ENCODE measurements around the gene GJB5. TPM values are rescaled to one million over a fixed set of nuclear protein-coding genes. Genes with fewer than 3 reads are reported as not detected.

Gene GJB5
- total and polyA plus RNA-seq, 4 donors, result 0.17 to 1.6 (median 0.56) TPM

DNA sequence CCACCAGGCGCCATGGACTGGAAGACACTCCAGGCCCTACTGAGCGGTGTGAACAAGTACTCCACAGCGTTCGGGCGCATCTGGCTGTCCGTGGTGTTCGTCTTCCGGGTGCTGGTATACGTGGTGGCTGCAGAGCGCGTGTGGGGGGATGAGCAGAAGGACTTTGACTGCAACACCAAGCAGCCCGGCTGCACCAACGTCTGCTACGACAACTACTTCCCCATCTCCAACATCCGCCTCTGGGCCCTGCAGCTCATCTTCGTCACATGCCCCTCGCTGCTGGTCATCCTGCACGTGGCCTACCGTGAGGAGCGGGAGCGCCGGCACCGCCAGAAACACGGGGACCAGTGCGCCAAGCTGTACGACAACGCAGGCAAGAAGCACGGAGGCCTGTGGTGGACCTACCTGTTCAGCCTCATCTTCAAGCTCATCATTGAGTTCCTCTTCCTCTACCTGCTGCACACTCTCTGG, 29.9 kb downstream of the GJB5 start:
- 86 to 89% methylated on average over 25 to 28 of the region's 28 CpGs for WGBS, 2 donors
- Histone ChIP-seq H3K9me3 (ENCODE audit: control insufficient read depth in 4 of 4, insufficient read depth in 3 of 4, low read length in 3 of 4) (no peaks in the 10 kb centered on the region), H3K9ac (ENCODE audit: insufficient read depth in 1 of 2, low read length in 2 of 2) (no peak overlapping the region), H3K4me1 (ENCODE audit: control insufficient read depth in 5 of 5, insufficient read depth in 5 of 5, low read length in 5 of 5) (peaks cover 0 to 12% (median 0%) of the 10 kb centered on the region in 5 donors), H3K27me3 (ENCODE audit: control insufficient read depth in 3 of 3, insufficient read depth in 3 of 3, low read length in 2 of 3) (peaks cover 0 to 29% (median 23%) of the 10 kb centered on the region in 3 donors), H3K27ac (ENCODE audit: low read depth in 1 of 2, low read length in 1 of 2) (no peak overlapping the region), H3K36me3 (ENCODE audit: control insufficient read depth in 4 of 4, insufficient read depth in 4 of 4, low read length in 4 of 4) (no peaks in the 10 kb centered on the region), H3K4me3 (no peak overlapping the region)
- ATAC-seq (ENCODE audit: insufficient read depth, low FRiP score) (no peak), DNase-seq (no peak)
- TF ChIP-seq CTCF (IDR thresholded peaks at IDR 0.05; ENCODE audit: control extremely low read depth, extremely low read depth), result no peak

DNA sequence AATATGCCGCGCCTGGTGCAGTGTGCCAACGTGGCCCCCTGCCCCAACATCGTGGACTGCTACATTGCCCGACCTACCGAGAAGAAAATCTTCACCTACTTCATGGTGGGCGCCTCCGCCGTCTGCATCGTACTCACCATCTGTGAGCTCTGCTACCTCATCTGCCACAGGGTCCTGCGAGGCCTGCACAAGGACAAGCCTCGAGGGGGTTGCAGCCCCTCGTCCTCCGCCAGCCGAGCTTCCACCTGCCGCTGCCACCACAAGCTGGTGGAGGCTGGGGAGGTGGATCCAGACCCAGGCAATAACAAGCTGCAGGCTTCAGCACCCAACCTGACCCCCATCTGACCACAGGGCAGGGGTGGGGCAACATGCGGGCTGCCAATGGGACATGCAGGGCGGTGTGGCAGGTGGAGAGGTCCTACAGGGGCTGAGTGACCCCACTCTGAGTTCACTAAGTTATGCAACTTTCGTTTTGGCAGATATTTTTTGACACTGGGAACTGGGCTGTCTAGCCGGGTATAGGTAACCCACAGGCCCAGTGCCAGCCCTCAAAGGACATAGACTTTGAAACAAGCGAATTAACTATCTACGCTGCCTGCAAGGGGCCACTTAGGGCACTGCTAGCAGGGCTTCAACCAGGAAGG, 30.5 kb downstream of the GJB5 start:
- Histone ChIP-seq H3K27me3 (ENCODE audit: control insufficient read depth in 3 of 3, insufficient read depth in 3 of 3, low read length in 2 of 3) (peaks cover 0 to 24% (median 17%) of the 10 kb centered on the region in 3 donors), H3K27ac (ENCODE audit: low read depth in 1 of 2, low read length in 1 of 2) (no peak overlapping the region), H3K9ac (ENCODE audit: insufficient read depth in 1 of 2, low read length in 2 of 2) (no peak overlapping the region), H3K4me1 (ENCODE audit: control insufficient read depth in 5 of 5, insufficient read depth in 5 of 5, low read length in 5 of 5) (peaks cover 0 to 12% (median 0%) of the 10 kb centered on the region in 5 donors), H3K9me3 (ENCODE audit: control insufficient read depth in 4 of 4, insufficient read depth in 3 of 4, low read length in 3 of 4) (no peaks in the 10 kb centered on the region), H3K36me3 (ENCODE audit: control insufficient read depth in 4 of 4, insufficient read depth in 4 of 4, low read length in 4 of 4) (no peaks in the 10 kb centered on the region), H3K4me3 (no peak overlapping the region)
- TF ChIP-seq CTCF (IDR thresholded peaks at IDR 0.05; ENCODE audit: control extremely low read depth, extremely low read depth), result no peak
- 83 to 84% methylated on average over 22 of the region's 22 CpGs for WGBS, 2 donors
- ATAC-seq (ENCODE audit: insufficient read depth, low FRiP score) (no peak), DNase-seq (no peak)

- no peak for TF ChIP-seq CTCF (IDR thresholded peaks at IDR 0.05; ENCODE audit: control extremely low read depth, extremely low read depth)
- H3K4me1 ChIP-seq (ENCODE audit: control insufficient read depth in 5 of 5, insufficient read depth in 5 of 5, low read length in 5 of 5), result peaks cover 0 to 12% (median 0%) of the 10 kb centered on the region in 5 donors
- DNase-seq, result no peak
- no peaks in the 10 kb centered on the region for H3K36me3 ChIP-seq (ENCODE audit: control insufficient read depth in 4 of 4, insufficient read depth in 4 of 4, low read length in 4 of 4)
- no peak overlapping the region for H3K27ac ChIP-seq (ENCODE audit: low read depth in 1 of 2, low read length in 1 of 2)
- no peak overlapping the region for H3K4me3 ChIP-seq
- peaks cover 0 to 19% (median 11%) of the 10 kb centered on the region in 3 donors for H3K27me3 ChIP-seq (ENCODE audit: control insufficient read depth in 3 of 3, insufficient read depth in 3 of 3, low read length in 2 of 3)
- no peak overlapping the region for H3K9ac ChIP-seq (ENCODE audit: insufficient read depth in 1 of 2, low read length in 2 of 2)
- ATAC-seq (ENCODE audit: insufficient read depth, low FRiP score), result no peak
- H3K9me3 ChIP-seq (ENCODE audit: control insufficient read depth in 4 of 4, insufficient read depth in 3 of 4, low read length in 3 of 4), result no peaks in the 10 kb centered on the region
- WGBS, 2 donors, result 67 to 75% methylated on average over 4 of the region's 4 CpGs
These were observed 31.1 kb downstream of the GJB5 start for GRCh38 chr1:34785875-34786470.
